GM18502 (cell line): Measurements from ENCODE around the gene POTEB3.
"Not testable (repeated sequence)": the region's sequence is repeated elsewhere in the genome, so short reads cannot be mapped to it uniquely, and the experiment has no call there.

ENCODE experiments used
- ATAC-seq: cut with Tn5 transposase; IDR thresholded peaks from one replicate; pipeline ENCODE4 v1.9.1; 2021; ENCODE audit warnings: mild to moderate bottlenecking; ENCODE audit not compliant: unreplicated experiment, poor library complexity

The POTEB3 gene

GRCh38 chr15:21440399-21440798 is at the start of gene POTEB3:
POTEB3 (minus strand) TSS chr15:21440499; CDS start chr15:21440011, 488 bp downstream.
- ATAC-seq, result not testable (repeated sequence)

- not testable (repeated sequence) for ATAC-seq
These were observed 13.4 kb upstream of the POTEB3 start for GRCh38 chr15:21453683-21454082.

- not testable (repeated sequence) for ATAC-seq
These were observed 11.7 kb upstream of the POTEB3 start for GRCh38 chr15:21451920-21452563.

GRCh38 chr15:21451487-21451886 is 11.2 kb upstream of the POTEB3 start:
- ATAC-seq, result not testable (repeated sequence)

GRCh38 chr15:21407366-21407765 is 32.9 kb downstream of the POTEB3 start:
- ATAC-seq, result not testable (repeated sequence)

GRCh38 chr15:21401531-21401930 is 38.8 kb downstream of the POTEB3 start:
- ATAC-seq, result not testable (repeated sequence)

GRCh38 chr15:21399111-21399510 is 41.2 kb downstream of the POTEB3 start:
- ATAC-seq, result not testable (repeated sequence)

DNA sequence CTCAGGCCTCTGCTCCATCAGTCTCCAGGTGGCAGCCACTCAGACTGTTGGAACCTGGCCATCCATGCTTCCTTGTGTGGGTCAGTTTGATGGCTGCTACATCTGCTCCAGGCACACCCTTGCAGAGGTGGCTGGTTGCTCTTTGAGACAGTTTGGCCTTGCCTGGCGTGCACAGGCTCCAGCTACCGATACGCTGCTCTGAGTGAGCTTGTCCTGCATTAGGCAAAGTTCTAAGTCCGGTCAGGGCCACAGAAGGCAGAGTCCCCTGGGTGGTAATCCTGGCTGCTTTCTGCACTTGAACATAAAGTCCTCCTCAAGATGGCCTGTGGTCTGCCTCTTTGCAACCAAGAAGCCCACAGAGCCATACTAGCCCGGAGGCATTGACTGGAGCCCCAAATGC is 41.8 kb downstream of the POTEB3 start:
- ATAC-seq, result not testable (repeated sequence)

GRCh38 chr15:21397656-21398055 is 42.6 kb downstream of the POTEB3 start:
- not testable (repeated sequence) for ATAC-seq

DNA sequence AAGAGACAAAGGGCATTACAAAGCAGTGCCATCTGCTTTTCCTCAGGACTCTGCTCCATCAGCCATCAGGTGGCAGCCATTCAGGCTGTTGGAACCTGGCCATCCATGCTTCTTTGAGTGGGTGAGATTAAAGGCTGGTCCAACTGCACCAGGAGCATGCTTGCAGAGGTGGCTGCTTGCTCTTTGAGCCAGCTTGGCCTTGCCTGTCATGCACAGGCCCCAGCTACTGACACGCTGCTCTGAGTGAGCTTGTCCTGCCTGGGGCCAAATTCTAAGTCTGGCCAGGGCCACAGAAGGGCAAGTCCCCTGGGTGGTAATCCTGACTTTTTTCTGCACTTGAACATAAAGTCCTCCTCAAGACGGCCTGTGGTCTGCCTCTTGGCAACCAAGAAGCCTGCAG is 43.1 kb downstream of the POTEB3 start:
- ATAC-seq, result not testable (repeated sequence)

DNA sequence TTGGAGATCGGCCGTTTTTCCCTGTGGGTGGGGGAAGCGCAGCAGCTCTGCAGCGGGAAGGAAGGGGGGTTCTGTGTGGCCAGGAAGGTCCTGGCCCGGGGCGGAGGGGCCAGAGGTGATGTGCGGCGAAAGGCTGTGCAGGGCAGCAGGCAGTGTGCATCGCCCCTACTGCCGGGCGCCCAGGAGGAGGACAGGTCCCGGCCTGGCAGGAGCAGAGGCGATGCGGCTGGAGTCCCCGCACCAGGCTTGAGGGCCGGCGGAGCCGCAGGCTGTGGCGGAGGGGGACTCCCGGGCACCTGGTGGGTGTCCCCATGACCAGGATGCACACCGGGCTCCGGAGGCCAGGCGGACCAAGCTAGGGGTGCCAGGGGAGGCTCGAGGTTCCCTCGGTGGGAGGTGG is 54.3 kb downstream of the POTEB3 start:
- not testable (repeated sequence) for ATAC-seq

GRCh38 chr15:21383866-21384485 is 56.3 kb downstream of the POTEB3 start:
- ATAC-seq, result not testable (repeated sequence)

DNA sequence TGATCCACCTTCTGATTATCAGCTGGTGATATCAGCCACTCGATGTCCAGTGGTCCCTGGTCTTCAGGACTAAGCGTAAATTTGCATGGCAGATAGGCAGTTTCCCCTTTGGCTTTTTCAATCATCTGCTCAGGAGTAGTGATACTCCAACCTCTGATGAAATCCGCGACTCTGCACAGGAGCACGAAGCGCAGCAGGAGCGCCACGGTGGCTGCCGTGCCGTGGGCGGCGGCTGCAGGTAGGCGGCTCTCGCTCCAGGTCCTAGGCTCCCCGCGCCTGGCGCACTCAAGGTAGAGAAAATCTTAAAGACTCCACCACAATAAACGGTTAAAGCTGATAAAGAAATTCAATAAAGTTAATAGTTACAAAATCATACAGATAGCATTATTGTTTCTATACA is 66.6 kb downstream of the POTEB3 start:
- ATAC-seq, result not testable (repeated sequence)

DNA sequence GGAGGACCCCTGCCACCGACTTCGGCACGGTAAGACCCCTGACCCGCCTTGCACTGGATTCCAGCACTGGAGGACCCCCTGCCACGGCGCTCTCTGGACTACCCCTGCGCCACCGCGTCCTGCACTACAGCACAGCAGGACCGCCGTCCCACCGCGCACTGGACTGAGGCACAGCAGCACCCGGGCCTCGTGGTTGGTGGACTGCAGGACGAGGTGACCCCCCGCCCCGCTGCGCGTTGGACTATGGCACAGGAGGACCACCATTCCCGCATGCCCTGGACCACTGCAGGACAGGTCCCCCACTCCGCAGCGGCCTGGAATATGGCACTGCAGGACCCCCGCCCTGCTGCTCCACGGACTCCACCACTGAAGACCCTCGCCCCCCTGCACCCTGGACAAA is 71.1 kb downstream of the POTEB3 start:
- ATAC-seq, result not testable (repeated sequence)

DNA sequence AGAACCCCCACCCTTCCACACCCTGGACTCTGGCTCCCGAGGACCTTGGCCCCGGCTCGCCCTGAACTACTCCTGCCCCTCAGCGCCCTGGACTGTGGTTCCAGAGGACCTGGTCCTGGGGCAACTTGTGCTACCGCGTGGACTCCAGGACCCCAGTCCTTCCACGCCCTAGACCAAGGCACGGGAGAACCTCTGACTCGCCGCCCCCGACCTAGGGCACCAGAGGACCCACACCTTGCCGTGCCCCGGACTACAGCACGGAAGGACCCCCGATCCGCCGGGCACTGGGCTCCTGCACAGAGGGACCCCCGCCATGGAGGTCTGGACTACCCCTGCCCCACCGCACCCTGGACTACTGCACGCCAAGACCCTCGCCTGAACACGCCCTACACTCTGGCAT is 71.7 kb downstream of the POTEB3 start:
- ATAC-seq, result not testable (repeated sequence)
